B cell (primary cell): ENCODE measurements around the gene TTLL5. TPM values are rescaled to one million over a fixed set of nuclear protein-coding genes. Genes with fewer than 3 reads are reported as not detected.

ENCODE experiments used
- ATAC-seq: fragments of 200-7000 bp; cut with Tn5 transposase; one replicate; pipeline ENCODE4 v1.10.0; 2021; ENCODE audit warnings: low read depth, mild to moderate bottlenecking, moderate number of reproducible peaks, moderate library complexity
- CTCF ChIA-PET: fragments of 350-600 bp; sonication (Branson Sonifier 250); formaldehyde crosslinking; loops from one replicate; lab custom pipeline; 2021; ENCODE audit warnings: antibody characterized with exemption, inconsistent platforms; lab: Charles Lee
- POLR2A ChIA-PET: fragments of 350-600 bp; sonication (Branson Sonifier 250); formaldehyde crosslinking; loops from one replicate; lab custom pipeline; 2021; ENCODE audit warnings: antibody characterized with exemption; lab: Charles Lee
- DNase-seq: peaks from one replicate; pipeline ENCODE4 v3.0.0; 2013
- H2AFZ ChIP-seq: 2 replicates; pipeline ENCODE4 v1.6.1; 2012; ENCODE audit warnings: mild to moderate bottlenecking, low read depth, low read length; ENCODE audit not compliant: insufficient read depth, poor library complexity, severe bottlenecking
- H3K27ac ChIP-seq, 2 donors: 1 replicate in 1 of 2; 2 replicates in 1 of 2; pipeline ENCODE4 v1.5.1; 2012 to 2013; ENCODE audit warnings: low read length in 2 of 2, mild to moderate bottlenecking in 2 of 2, moderate library complexity in 1 of 2
- H3K27me3 ChIP-seq, 4 experiments: fragments of 200-600 bp in 1 of 4; sonication (generic) in 1 of 4; replicated peaks in 1 of 4; 1 replicate in 2 of 4; 2 replicates in 2 of 4; pipeline versions ENCODE4 v1.6.1 to v1.7.0; 2013 to 2016; ENCODE audit warnings: low read length in 3 of 4, mild to moderate bottlenecking in 2 of 4, mixed read lengths in 1 of 4, moderate library complexity in 1 of 4; ENCODE audit not compliant: insufficient read depth in 4 of 4, control insufficient read depth in 3 of 4; ENCODE audit errors: control extremely low read depth in 1 of 4
- H3K36me3 ChIP-seq, 2 experiments: replicated peaks in 1 of 2; 1 replicate in 1 of 2; 2 replicates in 1 of 2; pipeline versions ENCODE4 v1.6.1 to v1.7.1; 2013; ENCODE audit warnings: low read length in 1 of 2; ENCODE audit not compliant: insufficient read depth in 2 of 2, control insufficient read depth in 1 of 2; ENCODE audit errors: control extremely low read depth in 1 of 2, extremely low read depth in 1 of 2
- H3K4me1 ChIP-seq, 2 donors: fragments of 200-600 bp in 1 of 2; sonication (generic) in 1 of 2; 1 replicate in 1 of 2; 2 replicates in 1 of 2; pipeline versions ENCODE4 v1.5.1 to v1.6.1; 2013 to 2017; ENCODE audit warnings: low read length in 2 of 2; ENCODE audit not compliant: control insufficient read depth in 2 of 2, insufficient read depth in 2 of 2
- H3K4me2 ChIP-seq: replicated peaks from 2 replicates; pipeline ENCODE3; 2012; ENCODE audit warnings: mild to moderate bottlenecking, low read depth, low read length; ENCODE audit not compliant: poor library complexity, severe bottlenecking
- H3K4me3 ChIP-seq, 5 experiments: fragments of 200-600 bp in 1 of 5; sonication (generic) in 1 of 5; 1 replicate in 3 of 5; 2 replicates in 2 of 5; pipeline versions ENCODE4 v1.5.1 to v1.7.0; 2011 to 2016; ENCODE audit warnings: low read length in 4 of 5, mild to moderate bottlenecking in 4 of 5, low read depth in 2 of 5, control low read depth in 1 of 5, moderate library complexity in 1 of 5; ENCODE audit not compliant: insufficient read depth in 1 of 5; ENCODE audit errors: control extremely low read depth in 1 of 5, extremely low read depth in 1 of 5
- H3K79me2 ChIP-seq: fragments of 200-600 bp; sonication (generic); one replicate; pipeline ENCODE4 v1.6.0; 2016; ENCODE audit warnings: low read length; ENCODE audit not compliant: control insufficient read depth, insufficient read depth
- H3K9ac ChIP-seq: fragments of 200-600 bp; sonication (generic); 2 replicates; pipeline ENCODE4 v1.6.1; 2017; ENCODE audit warnings: mild to moderate bottlenecking, low read length, moderate library complexity
- H3K9me3 ChIP-seq, 3 donors: one replicate each; pipeline versions ENCODE4 v1.6.1 to v1.7.1; 2013; ENCODE audit warnings: low read length in 2 of 3; ENCODE audit not compliant: control insufficient read depth in 2 of 3, insufficient read depth in 1 of 3; ENCODE audit errors: control extremely low read depth in 1 of 3
- H4K20me1 ChIP-seq: 2 replicates; pipeline ENCODE4 v1.6.0; 2012; ENCODE audit warnings: mild to moderate bottlenecking, low read length; ENCODE audit not compliant: insufficient read depth, control insufficient read depth, poor library complexity, severe bottlenecking
- H3K27ac Mint-ChIP-seq: one replicate; pipeline ENCODE4 v1.8.0; 2021; ENCODE audit warnings: mixed read lengths
- H3K27me3 Mint-ChIP-seq: one replicate; pipeline ENCODE4 v1.8.0; 2021; ENCODE audit warnings: mixed read lengths
- H3K4me1 Mint-ChIP-seq: one replicate; pipeline ENCODE4 v1.8.0; 2021; ENCODE audit warnings: mixed read lengths
- H3K4me3 Mint-ChIP-seq: one replicate; pipeline ENCODE4 v1.8.0; 2021; ENCODE audit warnings: mixed read lengths
- H3K9me3 Mint-ChIP-seq: one replicate; pipeline ENCODE4 v1.8.0; 2022; ENCODE audit warnings: mixed read lengths; ENCODE audit not compliant: insufficient read depth
- EZH2 ChIP-seq: IDR thresholded peaks from 2 replicates; pipeline ENCODE4 v1.6.1; 2012; ENCODE audit warnings: borderline replicate concordance, low read depth, mild to moderate bottlenecking, moderate library complexity, low read length; ENCODE audit not compliant: insufficient read depth, poor library complexity, severe bottlenecking
- WGBS: methylation state at CpG from one replicate; pipeline ENCODE4 v1.1.5; 2013; ENCODE audit warnings: missing lambda C conversion rate; ENCODE audit not compliant: insufficient coverage; 5-methylcytosine and 5-hydroxymethylcytosine counted together
- intact Hi-C: fragments of 100-400 bp; cut with micrococcal nuclease; formaldehyde crosslinking; loops from one replicate; pipeline ENCODE4 v1.10.0; 2022
- polyA plus RNA-seq: library from polyadenylated mRNA; depleted of rRNA; stranded (reverse); fragments of >200 nt; gene quantifications from 2 replicates; pipeline ENCODE4 v1.2.3, GENCODE V29; 2012
- total RNA-seq, 2 donors: library from RNA; stranded (reverse); fragments of 120-200 nt in 1 of 2; gene quantifications; 1 replicate in 1 of 2; 2 replicates in 1 of 2; pipeline versions ENCODE4 v1.2.3 to v1.2.4, GENCODE V29; 2013 to 2022
- TF ChIP-seq, protein P1 (sequence below): fragments of 200-600 bp; IDR thresholded peaks from one replicate; pipeline ENCODE4 v1.8.0; 2022; ENCODE audit warnings: antibody characterized with exemption, mild to moderate bottlenecking

TTLL5 gene
- total and polyA plus RNA-seq, 2 donors (not counting 1 experiment from before 2014, with no cell fraction given) = 10.9 to 50.9 TPM

GRCh38 chr14:76002383-76002782 is 341.3 kb downstream of the TTLL5 start:
- Mint-ChIP-seq H3K9me3 (peaks cover 8% of the 10 kb centered on the region), H3K27me3 (no peaks in the 10 kb centered on the region), H3K27ac (no peak overlapping the region), H3K4me3 (no peak overlapping the region), H3K4me1 (no peaks in the 10 kb centered on the region)
- Histone ChIP-seq H3K36me3 (peaks cover 5 to 37% of the 10 kb centered on the region in 2 experiments), H4K20me1 (no peaks in the 10 kb centered on the region), H3K4me2 (no peak overlapping the region), H3K4me1 (no peaks in the 10 kb centered on the region), H3K9me3 (peaks cover 4 to 9% (median 6%) of the 10 kb centered on the region in 3 donors), H2AFZ (no peak overlapping the region), H3K27ac (no peak overlapping the region), H3K4me3 (no peak overlapping the region), H3K27me3 (no peaks in the 10 kb centered on the region), H3K9ac (no peak overlapping the region), H3K79me2 (no peaks in the 10 kb centered on the region)
- intact Hi-C loops = no loop called here
- CTCF ChIA-PET = interaction anchor here (0.9 kb wide), 1 partner anchor 13 kb away, joined by 3 read pairs; no protein-coding TSS in a partner anchor
- no peak for ATAC-seq
- TF ChIP-seq, protein P1, sequence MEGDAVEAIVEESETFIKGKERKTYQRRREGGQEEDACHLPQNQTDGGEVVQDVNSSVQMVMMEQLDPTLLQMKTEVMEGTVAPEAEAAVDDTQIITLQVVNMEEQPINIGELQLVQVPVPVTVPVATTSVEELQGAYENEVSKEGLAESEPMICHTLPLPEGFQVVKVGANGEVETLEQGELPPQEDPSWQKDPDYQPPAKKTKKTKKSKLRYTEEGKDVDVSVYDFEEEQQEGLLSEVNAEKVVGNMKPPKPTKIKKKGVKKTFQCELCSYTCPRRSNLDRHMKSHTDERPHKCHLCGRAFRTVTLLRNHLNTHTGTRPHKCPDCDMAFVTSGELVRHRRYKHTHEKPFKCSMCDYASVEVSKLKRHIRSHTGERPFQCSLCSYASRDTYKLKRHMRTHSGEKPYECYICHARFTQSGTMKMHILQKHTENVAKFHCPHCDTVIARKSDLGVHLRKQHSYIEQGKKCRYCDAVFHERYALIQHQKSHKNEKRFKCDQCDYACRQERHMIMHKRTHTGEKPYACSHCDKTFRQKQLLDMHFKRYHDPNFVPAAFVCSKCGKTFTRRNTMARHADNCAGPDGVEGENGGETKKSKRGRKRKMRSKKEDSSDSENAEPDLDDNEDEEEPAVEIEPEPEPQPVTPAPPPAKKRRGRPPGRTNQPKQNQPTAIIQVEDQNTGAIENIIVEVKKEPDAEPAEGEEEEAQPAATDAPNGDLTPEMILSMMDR = no peak
- no peak for TF ChIP-seq EZH2
- DNase-seq = no peak
- POLR2A ChIA-PET = no interaction called here
- WGBS = 100% methylated on average over 1 of the region's 1 CpG

Other genes starting within 250 kb of the TTLL5 start
- gene JDP2, start 233.2 kb upstream of the TTLL5 start, total RNA-seq = 17.0 and 17.9 TPM in 2 replicates
- gene JDP2, start 233.2 kb upstream of the TTLL5 start, polyA plus RNA-seq = 5.3 and 7.9 TPM in 2 replicates
- gene BATF, start 138.8 kb upstream of the TTLL5 start, total RNA-seq = 13.9 and 16.4 TPM in 2 replicates
- 11.1 and 12.8 TPM in 2 replicates for gene BATF, start 138.8 kb upstream of the TTLL5 start, polyA plus RNA-seq
- 1.3 and 1.6 TPM in 2 replicates for gene FLVCR2, start 82.6 kb upstream of the TTLL5 start, total RNA-seq
- 0.31 and 0.39 TPM in 2 replicates for gene FLVCR2, start 82.6 kb upstream of the TTLL5 start, polyA plus RNA-seq
- gene ERG28, start 370 bp upstream of the TTLL5 start, total RNA-seq = 11.7 and 13.7 TPM in 2 replicates
- 4.3 and 4.9 TPM in 2 replicates for gene ERG28, start 370 bp upstream of the TTLL5 start, polyA plus RNA-seq